CD4-positive, alpha-beta T cell (primary cell): ENCODE data around the gene NUP210L. TPM values are rescaled to one million over a fixed set of nuclear protein-coding genes. Genes with fewer than 3 reads are reported as not detected.

ENCODE experiments used
- ATAC-seq: fragments of 200-7000 bp; cut with Tn5 transposase; one replicate; pipeline ENCODE4 v1.10.0; 2022; ENCODE audit warnings: mild to moderate bottlenecking; ENCODE audit not compliant: poor library complexity
- CTCF ChIA-PET: fragments of 350-600 bp; sonication (Branson Sonifier 250); formaldehyde crosslinking; loops from one replicate; lab custom pipeline; 2021; ENCODE audit warnings: antibody characterized with exemption, inconsistent platforms; lab: Charles Lee
- POLR2A ChIA-PET: fragments of 350-600 bp; sonication (Branson Sonifier 250); formaldehyde crosslinking; loops from one replicate; lab custom pipeline; 2021; ENCODE audit warnings: antibody characterized with exemption, inconsistent platforms; lab: Charles Lee
- DNase-seq, 14 experiments: peaks; one replicate each; pipeline ENCODE4 v3.0.0-alpha.2; 2013 to 2020; ENCODE audit warnings: mixed read lengths in 2 of 14
- H3K27ac ChIP-seq, 2 donors: one replicate each; pipeline versions ENCODE4 v1.5.1 to v1.7.0; 2013; ENCODE audit warnings: low read length in 2 of 2, low read depth in 1 of 2, mild to moderate bottlenecking in 1 of 2
- H3K27me3 ChIP-seq, 2 experiments: 1 replicate in 1 of 2; 2 replicates in 1 of 2; pipeline versions ENCODE4 v1.6.1 to v1.7.0; 2013; ENCODE audit warnings: low read length in 2 of 2, control low read depth in 1 of 2, mild to moderate bottlenecking in 1 of 2, moderate library complexity in 1 of 2; ENCODE audit not compliant: insufficient read depth in 2 of 2, control insufficient read depth in 1 of 2
- H3K36me3 ChIP-seq: one replicate; pipeline ENCODE4 v1.6.1; 2013; ENCODE audit warnings: low read length, control low read depth; ENCODE audit not compliant: insufficient read depth
- H3K4me1 ChIP-seq: one replicate; pipeline ENCODE4 v1.6.1; 2013; ENCODE audit warnings: low read length, control low read depth; ENCODE audit not compliant: insufficient read depth
- H3K4me3 ChIP-seq: one replicate; pipeline ENCODE4 v1.5.1; 2013; ENCODE audit warnings: mild to moderate bottlenecking, low read length, moderate library complexity
- H3K9me3 ChIP-seq, 2 experiments: 1 replicate in 1 of 2; 2 replicates in 1 of 2; pipeline versions ENCODE4 v1.6.1 to v1.7.0; 2013; ENCODE audit warnings: low read length in 2 of 2, mild to moderate bottlenecking in 2 of 2, control low read depth in 1 of 2, moderate library complexity in 1 of 2; ENCODE audit not compliant: control insufficient read depth in 1 of 2, insufficient read depth in 1 of 2
- H3K27ac Mint-ChIP-seq: one replicate; pipeline ENCODE4 v1.8.0; 2020; ENCODE audit warnings: mixed read lengths
- H3K27me3 Mint-ChIP-seq: one replicate; pipeline ENCODE4 v1.8.0; 2021; ENCODE audit warnings: mixed read lengths
- H3K36me3 Mint-ChIP-seq: one replicate; pipeline ENCODE4 v1.8.0; 2021; ENCODE audit warnings: low read depth, mixed read lengths
- H3K4me1 Mint-ChIP-seq: one replicate; pipeline ENCODE4 v1.8.0; 2021; ENCODE audit warnings: low read depth, mixed read lengths
- H3K4me3 Mint-ChIP-seq: one replicate; pipeline ENCODE4 v1.8.0; 2020; ENCODE audit warnings: mild to moderate bottlenecking, mixed read lengths
- H3K9me3 Mint-ChIP-seq: one replicate; pipeline ENCODE4 v1.8.0; 2020; ENCODE audit warnings: mixed read lengths
- CTCF ChIP-seq: fragments of 200-600 bp; IDR thresholded peaks from one replicate; pipeline ENCODE4 v1.8.0; 2022; ENCODE audit warnings: antibody characterized with exemption, mild to moderate bottlenecking
- intact Hi-C, 2 experiments: fragments of 100-400 bp; cut with DNase I in 1 of 2; cut with micrococcal nuclease in 1 of 2; formaldehyde crosslinking; loops; one replicate each; pipeline versions ENCODE4 v1.15.1 to v1.9.0; 2023 to 2025; cut with DNase I, micrococcal nuclease
- total RNA-seq, 174 experiments: library from RNA in 2 of 174; stranded (reverse) in 2 of 174; gene quantifications; one replicate each; pipeline ENCODE4 v1.2.3 and lab custom pipeline; 2021 to 2026

Gene NUP210L
- total RNA-seq, 2 experiments from 2014 or later = 0.03 to 0.08 TPM

GRCh38 chr1:153951801-153952200 is 203.1 kb downstream of the NUP210L start:
- Mint-ChIP-seq H3K36me3 (peaks cover 71% of the 10 kb centered on the region), H3K9me3 (no peaks in the 10 kb centered on the region), H3K27ac (no peak overlapping the region), H3K4me3 (no peak overlapping the region), H3K27me3 (no peaks in the 10 kb centered on the region), H3K4me1 (peaks cover 38% of the 10 kb centered on the region)
- ChIA-PET CTCF (no interaction called here), POLR2A (no interaction called here)
- no peak for DNase-seq
- Histone ChIP-seq H3K4me1 (peaks cover 45% of the 10 kb centered on the region), H3K9me3 (no peaks in the 10 kb centered on the region), H3K4me3 (no peak overlapping the region), H3K36me3 (peaks cover 74% of the 10 kb centered on the region), H3K27ac (peak overlapping the region in 1 of 2 donors; percentile 31), H3K27me3 (no peaks in the 10 kb centered on the region)
- no peak for ATAC-seq
- intact Hi-C loops = no loop called here
- no peak for TF ChIP-seq CTCF

- Histone ChIP-seq H3K36me3 (peaks cover 74% of the 10 kb centered on the region), H3K9me3 (no peaks in the 10 kb centered on the region), H3K4me1 (peaks cover 42% of the 10 kb centered on the region), H3K27ac (no peak overlapping the region), H3K27me3 (no peaks in the 10 kb centered on the region), H3K4me3 (no peak overlapping the region)
- POLR2A ChIA-PET = no interaction called here
- Mint-ChIP-seq H3K27me3 (no peaks in the 10 kb centered on the region), H3K4me3 (no peak overlapping the region), H3K27ac (peak overlapping the region; percentile 40), H3K36me3 (peaks cover 70% of the 10 kb centered on the region), H3K9me3 (no peaks in the 10 kb centered on the region), H3K4me1 (peaks cover 32% of the 10 kb centered on the region)
- no peak for TF ChIP-seq CTCF
- no peak for ATAC-seq
- CTCF ChIA-PET = no interaction called here
- intact Hi-C loops = no loop called here
- no peak for DNase-seq
Observed at GRCh38 chr1:153951183-153951582, 203.7 kb downstream of the NUP210L start.

GRCh38 chr1:153946622-153947241 is 208.1 kb downstream of the NUP210L start, which contains the start of gene DENND4B:
Gene DENND4B, minus strand, starts transcription at chr1:153946718. Its CDS starts 2,344 bp downstream, at chr1:153944374.
- Mint-ChIP-seq H3K27ac (peak within 1 kb of the TSS; percentile 86), H3K4me3 (peak within 1 kb of the TSS; percentile 89), H3K27me3 (no peaks in the 10 kb centered on the region), H3K4me1 (peaks cover 38% of the 10 kb centered on the region), H3K36me3 (peaks cover 82% of the 10 kb centered on the region), H3K9me3 (no peaks in the 10 kb centered on the region)
- H3K9me3 ChIP-seq = no peaks in the 10 kb centered on the region
- peaks cover 67% of the 10 kb centered on the region for H3K36me3 ChIP-seq
- no peaks in the 10 kb centered on the region for H3K27me3 ChIP-seq
- TF ChIP-seq CTCF = peak; percentile 88
- H3K4me1 ChIP-seq = peaks cover 50% of the 10 kb centered on the region
- peak within 1 kb of the TSS; percentile 84 for H3K4me3 ChIP-seq
- POLR2A ChIA-PET = interaction anchor here (0.6 to 5.0 kb wide), 17 partner anchors 9 to 1247 kb away, joined by 3 to 143 read pairs (median 10); partner anchors contain the start of genes CHTOP, CREB3L4, CRTC2 and GATAD2B
- intact Hi-C loops = loop anchor here in 1 of 2 experiments (1.0 to 2.0 kb wide), 3 partner anchors 12 to 149 kb away; partner anchors contain the start of gene CRTC2
- ATAC-seq (peak; percentile 57), DNase-seq (peak; percentile 55 to 89 (median 70))
- CTCF ChIA-PET = interaction anchor here (0.6 to 3.5 kb wide), 23 partner anchors 9 to 150 kb away, joined by 3 to 31 read pairs (median 4); partner anchors contain the start of genes CREB3L4, CRTC2, GATAD2B and JTB
- peak within 1 kb of the TSS; percentile 92 to 94 for H3K27ac ChIP-seq
